IPS-NIHi11 (cell line): ENCODE measurements around the gene CLIC1.

Experiments used
- DNase-seq: peaks from one replicate; pipeline ENCODE4 v3.0.0; 2012; ENCODE audit warnings: mixed read lengths, low spot score

Gene CLIC1

DNA sequence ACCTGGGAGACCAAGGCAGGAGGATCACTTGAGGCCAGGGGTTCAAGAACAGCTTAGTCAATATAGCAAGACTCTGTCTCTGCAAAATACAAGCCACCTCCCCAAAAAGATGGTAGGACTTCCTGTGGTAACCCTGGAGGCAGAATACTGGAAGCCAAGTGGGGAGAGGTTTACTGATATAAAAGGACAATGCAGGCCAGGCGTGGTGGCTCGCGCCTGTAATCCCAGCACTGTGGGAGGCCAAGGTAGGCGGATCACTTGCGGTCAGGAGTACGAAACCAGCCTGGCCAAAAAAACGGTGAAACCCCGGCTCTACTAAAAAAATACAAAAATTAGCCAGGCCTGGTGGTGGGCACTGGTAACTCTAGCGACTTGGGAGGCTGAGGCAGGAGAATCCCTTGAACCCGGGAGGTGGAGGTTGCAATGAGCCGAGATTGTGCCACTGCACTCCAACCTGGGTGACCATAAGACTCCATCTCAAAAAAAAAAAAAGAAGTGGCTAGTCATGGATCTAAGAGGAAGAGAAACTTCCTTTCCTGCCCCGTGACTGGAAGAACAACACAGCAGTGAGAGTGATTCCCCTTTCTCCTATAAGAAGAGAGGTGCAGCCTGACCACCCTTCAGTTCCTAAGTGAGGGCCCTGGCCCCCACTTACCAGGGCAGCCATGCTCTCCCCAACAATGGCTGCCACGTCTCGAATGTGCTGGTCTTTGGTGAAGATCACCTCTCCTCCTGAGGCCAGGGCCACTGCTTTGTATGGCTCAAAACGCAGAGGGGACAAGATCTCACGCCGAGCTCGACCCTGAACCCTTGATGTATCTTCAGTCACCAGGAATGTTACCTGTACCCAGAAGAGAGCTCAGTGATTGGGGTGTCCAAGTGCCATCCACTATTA lies 32.3 kb upstream of the CLIC1 start:
- DNase-seq, result no peak

DNA sequence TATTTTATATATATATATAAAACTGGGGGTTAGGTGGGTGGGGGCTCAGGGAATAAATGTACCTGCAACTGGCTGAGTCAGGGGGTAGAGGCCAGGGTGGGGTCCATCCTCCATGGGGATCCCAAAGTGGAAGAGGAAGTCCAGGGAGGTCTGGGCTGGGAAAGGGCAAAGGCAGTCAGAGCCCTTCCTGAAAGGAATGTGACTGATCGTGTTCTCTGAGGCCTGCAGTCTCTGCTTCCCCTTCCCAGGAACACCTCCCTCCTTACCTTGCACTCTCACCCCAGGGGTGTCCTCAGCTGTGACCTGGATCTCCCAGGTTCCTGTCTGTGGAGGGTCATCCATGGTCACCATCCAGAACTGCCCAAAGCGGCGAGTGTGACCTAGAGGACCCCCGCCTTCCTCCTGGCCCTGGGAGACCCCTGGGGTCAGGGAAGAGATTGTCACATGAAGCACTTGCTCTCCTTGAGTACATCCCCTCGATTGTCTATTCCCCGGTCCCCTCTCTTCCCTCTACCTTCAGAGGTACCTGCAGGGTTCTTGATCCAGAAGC lies 30.8 kb upstream of the CLIC1 start:
- DNase-seq, result no peak

DNA sequence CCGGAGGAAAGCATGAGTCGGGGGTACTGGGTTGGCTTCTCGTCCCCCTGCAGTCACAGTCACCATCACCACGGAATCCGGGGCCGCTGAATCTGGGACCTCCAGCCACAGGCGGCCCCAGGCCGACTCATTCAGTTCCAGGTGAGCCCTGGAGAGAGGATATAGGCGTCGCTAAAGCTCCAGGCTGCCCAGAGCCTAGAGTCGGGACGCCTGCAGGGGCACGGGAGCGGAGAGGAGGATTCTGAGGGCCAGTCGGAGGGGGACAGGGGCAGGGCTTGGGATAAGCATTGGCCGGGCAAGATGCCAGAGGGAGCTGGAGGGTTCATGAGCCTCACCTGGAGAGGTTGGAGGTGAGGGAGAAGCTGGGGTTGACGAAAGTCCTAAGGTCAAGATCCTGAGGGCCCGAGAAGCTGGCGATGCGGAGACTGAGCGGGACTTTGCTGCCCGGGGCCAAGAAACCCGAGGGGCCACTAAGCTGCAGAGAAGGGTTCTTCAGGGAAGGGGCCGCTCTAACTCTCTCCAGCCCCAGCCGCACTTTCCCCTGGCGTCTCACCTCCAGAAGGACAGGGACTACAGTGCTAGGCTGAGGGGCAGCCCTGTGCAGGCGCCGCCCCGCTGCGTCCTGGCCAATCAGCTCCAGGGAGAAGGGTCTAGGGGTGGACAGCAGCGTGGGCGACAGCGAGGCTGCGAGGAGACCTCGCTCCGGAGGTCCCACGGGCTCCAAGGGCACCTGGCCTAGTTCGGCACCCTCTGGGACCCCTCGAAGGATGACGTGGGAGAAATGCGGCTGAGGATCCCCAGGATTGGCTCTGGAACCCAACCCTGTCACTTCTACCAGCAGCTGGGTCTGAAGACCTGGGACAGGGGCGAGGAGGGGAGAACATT lies 29.8 kb upstream of the CLIC1 start:
- DNase-seq, result peak; percentile 88

DNA sequence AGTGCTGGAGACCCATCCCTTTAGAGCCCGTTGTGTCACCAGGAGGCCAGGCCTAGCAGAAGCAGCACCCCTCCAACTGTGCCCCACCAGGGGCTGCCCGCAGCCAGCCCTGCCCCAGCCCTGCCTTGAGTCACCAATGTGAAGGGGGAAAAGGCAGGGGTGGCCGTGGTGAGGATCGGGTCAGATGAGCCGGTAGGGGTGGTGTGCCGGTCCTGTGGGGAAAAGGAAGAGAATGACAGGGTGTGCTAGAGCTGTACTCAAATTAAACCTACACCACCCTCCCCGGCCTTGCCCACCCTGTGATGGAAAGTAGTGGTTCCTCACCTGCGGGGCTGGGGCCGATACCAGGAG lies 29.2 kb upstream of the CLIC1 start:
- DNase-seq, result no peak

DNA sequence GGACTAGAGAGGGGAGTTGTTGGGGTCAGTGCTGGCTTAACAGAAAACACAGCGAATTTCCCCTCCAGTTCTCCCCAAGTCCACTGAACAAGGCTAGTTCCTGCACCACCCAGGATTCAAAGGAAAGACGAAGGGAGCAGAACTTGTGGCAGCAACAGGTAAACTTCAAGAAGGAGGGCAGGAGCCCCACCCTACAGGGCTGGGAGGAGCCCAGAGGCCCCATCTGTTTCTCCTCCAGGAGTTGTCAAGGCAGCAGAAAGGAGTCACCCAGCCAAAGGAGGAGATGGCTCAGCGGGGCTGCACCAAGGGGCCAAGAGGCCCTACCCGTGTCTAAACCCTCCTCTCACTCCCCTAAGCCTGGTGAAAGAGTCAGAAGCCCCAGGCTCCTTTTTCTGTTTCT lies 27.9 kb upstream of the CLIC1 start:
- no peak for DNase-seq

DNA sequence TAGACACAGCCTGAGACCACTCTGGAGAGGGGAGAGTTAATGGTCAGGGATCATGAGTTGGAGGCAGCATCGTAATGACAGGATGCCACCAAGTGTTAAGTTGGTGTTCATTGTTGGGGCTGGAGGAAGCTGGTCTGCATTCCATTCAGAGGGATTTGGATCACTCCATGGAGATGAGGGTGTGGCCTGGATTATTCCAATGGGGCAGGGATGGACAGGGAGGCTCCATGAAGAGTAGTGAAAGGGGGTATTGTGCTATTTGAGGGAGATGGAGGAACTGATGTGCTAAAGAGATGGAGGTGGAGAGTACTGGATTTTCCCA lies 27.2 kb upstream of the CLIC1 start:
- peak; percentile 64 for DNase-seq

DNA sequence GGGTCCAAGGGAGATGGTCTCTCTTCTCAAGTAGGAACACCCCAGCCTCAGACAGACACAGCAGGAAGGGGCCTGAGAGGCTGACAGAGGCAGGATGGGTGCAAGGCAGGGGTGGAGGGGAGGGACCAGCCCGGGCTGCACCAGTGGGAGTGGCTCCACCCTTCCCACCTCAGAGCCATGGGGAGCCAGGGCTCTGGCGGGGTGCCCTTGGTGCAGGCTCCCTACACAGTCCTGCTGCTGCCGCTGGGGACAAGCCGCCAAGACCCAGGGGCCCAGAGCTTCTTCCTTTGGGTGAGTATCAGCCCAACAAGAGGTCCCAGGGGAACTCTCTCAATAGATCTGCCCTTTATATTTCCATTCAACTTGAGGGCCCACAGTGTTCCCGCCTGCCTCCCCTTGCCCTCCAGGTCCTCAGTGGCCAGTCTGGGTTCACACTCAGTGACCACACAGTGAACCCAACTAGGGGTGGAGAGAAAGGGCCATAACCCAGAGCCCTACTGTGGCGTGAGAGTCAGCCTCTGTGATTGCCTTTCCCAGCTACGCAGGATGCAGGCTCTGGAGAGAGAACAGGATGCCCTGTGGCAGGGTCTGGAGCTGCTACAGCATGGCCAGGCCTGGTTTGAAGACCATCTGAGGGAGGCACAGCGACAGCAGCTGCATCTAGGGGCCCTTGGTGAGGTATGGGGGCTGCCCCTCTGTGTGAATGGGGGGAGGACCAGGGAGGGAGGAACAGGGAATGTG lies 26.7 kb upstream of the CLIC1 start:
- no peak for DNase-seq

GRCh38 chr6:31762356-31762755 lies 26.0 kb upstream of the CLIC1 start, which contains the start of gene SAPCD1:
Gene SAPCD1, plus strand, starts transcription at chr6:31762656. Its CDS starts 399 bp downstream, at chr6:31763055.
- no peak for DNase-seq

DNA sequence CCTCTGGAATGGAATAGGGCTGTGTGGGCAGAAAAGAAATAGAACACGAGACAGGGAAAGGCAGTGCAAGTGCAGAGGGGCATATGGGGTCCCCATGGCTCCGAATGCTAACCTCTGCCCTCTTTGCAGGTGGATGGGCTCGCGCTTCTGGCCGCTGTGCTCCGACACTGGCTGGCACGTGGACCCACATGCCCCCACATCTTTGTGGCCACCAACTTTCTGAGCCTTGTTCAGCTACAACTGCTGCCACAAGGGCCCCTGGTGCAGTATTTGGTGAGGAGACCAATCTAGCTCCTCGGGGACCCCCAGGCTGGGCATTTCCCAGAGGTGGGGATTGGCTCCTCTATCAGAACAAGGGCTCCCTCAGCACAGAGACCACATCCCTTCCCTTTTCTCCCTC lies 25.0 kb upstream of the CLIC1 start:
- no peak for DNase-seq

DNA sequence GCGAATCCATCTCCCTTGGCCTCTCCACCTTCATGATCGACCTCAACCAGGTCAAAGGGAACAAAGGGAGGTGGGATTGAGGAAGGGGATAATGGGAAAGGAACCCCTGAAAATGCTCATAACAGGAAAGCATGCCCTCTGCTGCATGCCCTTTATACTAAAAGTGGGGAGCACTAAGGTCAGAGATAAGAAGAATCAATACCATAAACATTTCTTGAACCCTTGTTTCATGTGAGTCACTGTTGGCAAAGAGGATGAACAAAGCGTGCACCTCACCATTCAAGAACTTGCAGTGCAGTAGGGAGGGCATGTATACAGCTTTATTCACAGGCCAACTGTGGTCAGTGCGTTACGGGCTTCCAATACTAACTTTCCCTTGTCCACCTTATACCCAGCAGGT lies 24.5 kb upstream of the CLIC1 start:
- DNase-seq, result no peak

GRCh38 chr6:31758281-31758680 lies 22.0 kb upstream of the CLIC1 start:
- no peak for DNase-seq

GRCh38 chr6:31752739-31753319 lies 16.5 kb upstream of the CLIC1 start:
- no peak for DNase-seq

- no peak for DNase-seq
Observed at GRCh38 chr6:31750411-31751022, 14.2 kb upstream of the CLIC1 start.

- no peak for DNase-seq
Observed at GRCh38 chr6:31749301-31750036, 13.1 kb upstream of the CLIC1 start.

DNA sequence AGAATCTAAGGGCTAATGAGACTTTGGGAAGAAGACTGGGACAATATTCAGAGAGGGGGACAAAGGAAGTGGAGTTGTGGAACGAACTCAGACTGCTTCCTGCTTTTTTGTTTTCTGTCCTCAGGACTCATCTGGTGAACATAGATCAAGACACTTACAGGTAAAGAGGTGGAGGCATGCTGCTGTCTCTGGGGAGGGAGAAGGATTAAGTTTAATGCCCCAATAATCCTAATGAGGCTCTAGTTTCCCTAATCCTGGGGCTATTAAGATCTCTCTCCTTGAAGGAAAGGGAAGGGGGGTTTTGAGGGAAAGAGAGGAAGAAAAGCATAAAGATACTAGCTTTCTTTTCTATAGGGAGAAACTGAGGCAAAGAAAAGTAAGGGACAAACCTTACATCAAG lies 8.1 kb upstream of the CLIC1 start:
- DNase-seq, result no peak

DNA sequence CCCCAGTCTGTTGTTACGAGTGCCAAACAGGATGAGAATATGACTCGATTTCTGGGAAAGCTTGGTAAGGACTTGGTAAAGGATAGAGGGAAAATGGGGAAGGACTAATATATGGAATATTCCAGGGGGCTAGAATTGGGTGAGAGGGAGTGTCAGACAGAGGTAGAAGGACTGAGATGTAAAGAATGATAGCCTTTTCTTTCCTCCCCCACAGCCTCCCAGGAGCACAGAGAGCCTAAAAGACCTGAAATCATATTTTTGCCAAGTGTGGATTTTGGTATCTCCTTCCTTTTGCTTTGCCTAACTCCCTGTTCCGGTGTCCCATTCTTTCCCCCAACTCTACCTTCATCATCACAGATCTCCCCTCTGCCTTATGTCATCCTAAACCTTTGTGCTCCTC lies 6.6 kb upstream of the CLIC1 start:
- DNase-seq, result no peak

DNA sequence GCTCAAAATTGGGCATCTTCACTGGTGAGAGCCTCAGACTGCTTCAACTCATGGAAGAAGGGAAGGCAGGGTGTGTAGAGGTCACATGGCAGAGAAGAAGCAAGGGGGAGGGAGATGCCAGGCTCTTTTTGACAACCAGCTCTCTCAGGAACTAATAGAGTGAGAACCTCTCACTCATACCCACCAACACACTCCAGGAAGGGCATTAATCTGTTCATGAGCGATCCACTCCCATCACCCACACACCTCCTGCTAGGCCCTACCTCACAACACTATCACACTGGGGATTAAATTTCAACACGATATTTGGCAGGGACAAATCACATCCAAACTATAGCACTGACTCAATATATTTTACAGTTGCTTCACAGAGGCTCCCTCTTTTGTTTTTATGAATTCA lies 5.5 kb upstream of the CLIC1 start:
- DNase-seq, result no peak

DNA sequence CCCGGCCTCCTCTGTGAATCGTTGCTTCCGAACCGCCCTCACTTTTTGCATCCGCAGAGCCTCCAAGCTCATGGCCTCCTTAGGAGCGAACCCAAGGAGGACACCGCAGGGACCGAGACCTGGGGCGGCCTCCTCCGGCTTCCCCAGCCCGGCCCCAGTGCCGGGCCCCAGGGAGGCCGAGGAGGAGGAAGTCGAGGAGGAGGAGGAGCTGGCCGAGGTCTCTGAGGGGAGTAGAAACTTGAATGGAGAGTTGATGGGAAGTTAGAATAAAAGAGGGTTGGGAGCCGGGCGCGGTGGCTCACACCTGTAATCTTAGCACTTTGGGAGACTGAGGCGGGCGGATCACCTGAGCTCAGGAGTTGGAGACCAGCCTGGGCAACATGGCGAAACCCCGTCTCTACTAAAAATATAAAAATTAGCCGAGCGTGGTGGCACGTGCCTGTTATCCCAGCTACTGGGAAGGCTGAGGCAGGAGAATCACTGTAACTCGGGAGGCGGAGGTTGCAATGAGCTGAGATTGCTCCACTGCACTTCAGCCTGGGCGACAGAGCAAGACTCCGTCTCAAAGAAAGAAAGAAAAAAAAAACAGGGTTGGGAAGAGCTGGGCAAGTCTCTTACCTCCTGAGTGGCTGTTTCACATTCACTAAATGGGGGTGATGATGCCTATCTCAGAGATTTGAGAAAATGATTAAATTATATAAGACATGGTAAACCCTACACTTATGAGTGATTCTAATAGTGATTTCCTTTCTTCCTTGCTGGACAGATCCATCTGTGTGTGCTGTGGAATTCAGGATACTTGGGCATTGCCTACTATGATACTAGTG lies 4.3 kb upstream of the CLIC1 start:
- peak; percentile 44 for DNase-seq

- peak; percentile 97 for DNase-seq
Observed at GRCh38 chr6:31739639-31740396, 3.5 kb upstream of the CLIC1 start, which contains the start of gene MSH5. Gene MSH5, plus strand, starts transcription at chr6:31740005. Its CDS starts 462 bp downstream, at chr6:31740467.
